Measurements from ENCODE around the gene YJEFN3. TPM values are rescaled to one million over a fixed set of nuclear protein-coding genes. Genes with fewer than 3 reads are reported as not detected.

The YJEFN3 gene
- total RNA-seq, 1 experiment from 2014 or later: 11.1 TPM

- ChIA-PET POLR2A (interaction anchor here (0.6 kb wide), 1 partner anchor 94 kb away, joined by 6 read pairs; no protein-coding TSS in a partner anchor), CTCF (interaction anchor here (0.9 to 3.0 kb wide), 4 partner anchors 26 to 64 kb away, joined by 3 to 11 read pairs (median 4); partner anchors contain the start of gene GMIP)
- DNase-seq (ENCODE audit: low spot score) (no peak), ATAC-seq (no peak)
- Mint-ChIP-seq H3K4me1 (peaks cover 7% of the 10 kb centered on the region), H3K27ac (no peak overlapping the region), H3K4me3 (no peak overlapping the region), H3K27me3 (ENCODE audit: low read depth) (no peaks in the 10 kb centered on the region; the same call in 1 of the 2 replicates), H3K9me3 (no peaks in the 10 kb centered on the region), H3K36me3 (no peaks in the 10 kb centered on the region)
- TF ChIP-seq FOXP1 (CRISPR knock-in tag; IDR thresholded peaks at IDR 0.05; ENCODE audit: borderline replicate concordance) (no peak), MXD4 (CRISPR knock-in tag; IDR thresholded peaks at IDR 0.05; ENCODE audit: borderline replicate concordance) (no peak), NFE2L1 (CRISPR knock-in tag; IDR thresholded peaks at IDR 0.05) (no peak), PRRX2 (CRISPR knock-in tag; IDR thresholded peaks at IDR 0.05) (no peak), ZNF121 (CRISPR knock-in tag; IDR thresholded peaks at IDR 0.05) (no peak), SOX15 (CRISPR knock-in tag; IDR thresholded peaks at IDR 0.05) (no peak), ZSCAN18 (CRISPR knock-in tag; IDR thresholded peaks at IDR 0.05) (no peak), OVOL2 (CRISPR knock-in tag; IDR thresholded peaks at IDR 0.05; ENCODE audit: borderline replicate concordance) (no peak), HMGA2 (CRISPR knock-in tag; IDR thresholded peaks at IDR 0.05) (no peak), ATF3 (CRISPR knock-in tag; conservative IDR thresholded peaks at IDR 0.05) (no peak), EMX1 (CRISPR knock-in tag; IDR thresholded peaks at IDR 0.05) (no peak), JUN (CRISPR knock-in tag; IDR thresholded peaks at IDR 0.05) (no peak), FOXP4 (CRISPR knock-in tag; IDR thresholded peaks at IDR 0.05) (no peak), ZNF317 (CRISPR knock-in tag; IDR thresholded peaks at IDR 0.05; ENCODE audit: borderline replicate concordance, low read depth) (no peak)
Observed at GRCh38 chr19:19579533-19580361, 51.0 kb downstream of the YJEFN3 start.

- ChIA-PET CTCF (interaction anchor here (0.9 to 3.0 kb wide), 3 partner anchors 25 to 63 kb away, joined by 3 to 11 read pairs (median 3); partner anchors contain the start of gene GMIP), POLR2A (no interaction called here)
- H3K4me1 Mint-ChIP-seq: peaks cover 5% of the 10 kb centered on the region
Observed at GRCh38 chr19:19580418-19580817, 51.7 kb downstream of the YJEFN3 start.

More at GRCh38 chr19:19580418-19580817, 51.7 kb downstream of the YJEFN3 start:
- H3K36me3 Mint-ChIP-seq: no peaks in the 10 kb centered on the region
- no peaks in the 10 kb centered on the region; the same call in 1 of the 2 replicates for H3K27me3 Mint-ChIP-seq (ENCODE audit: low read depth)
- H3K27ac Mint-ChIP-seq: no peak overlapping the region
- H3K4me3 Mint-ChIP-seq: no peak overlapping the region
- no peak for TF ChIP-seq KAT7 (CRISPR knock-in tag; IDR thresholded peaks at IDR 0.05; ENCODE audit: borderline replicate concordance)
- TF ChIP-seq NR1H2 (CRISPR knock-in tag; IDR thresholded peaks at IDR 0.05): no peak
- no peak for TF ChIP-seq AR (CRISPR knock-in tag; IDR thresholded peaks at IDR 0.05)
- TF ChIP-seq ELF4 (CRISPR knock-in tag; IDR thresholded peaks at IDR 0.05; ENCODE audit: low read depth): no peak
- TF ChIP-seq E2F5 (CRISPR knock-in tag; IDR thresholded peaks at IDR 0.05): no peak
- TF ChIP-seq MLX (CRISPR knock-in tag; IDR thresholded peaks at IDR 0.05): no peak
- TF ChIP-seq ATF6 (CRISPR knock-in tag; IDR thresholded peaks at IDR 0.05): no peak
- no peak for TF ChIP-seq OVOL2 (CRISPR knock-in tag; IDR thresholded peaks at IDR 0.05; ENCODE audit: borderline replicate concordance)
- TF ChIP-seq TCF7 (CRISPR knock-in tag; IDR thresholded peaks at IDR 0.05; ENCODE audit: low read depth): no peak
- no peak for TF ChIP-seq PREB (CRISPR knock-in tag; IDR thresholded peaks at IDR 0.05; ENCODE audit: borderline replicate concordance)
- ATAC-seq (no peak), DNase-seq (ENCODE audit: low spot score) (no peak)
- no peaks in the 10 kb centered on the region for H3K9me3 Mint-ChIP-seq
